Stimulated activated CD4-positive, alpha-beta T cell treated with anti-CD3 and anti-CD28 coated beads, Interleukin-15, amount 100 ng/mL, for 1 hour (primary cell): Measurements from ENCODE around the gene SOCS4.

Experiments
- DNase-seq, 2 donors: peaks; one replicate each; pipeline ENCODE4 v3.0.0-alpha.2; 2020; ENCODE audit warnings: low read depth in 1 of 2, low spot score in 1 of 2

The SOCS4 gene

GRCh38 chr14:55085060-55085660 is 58.1 kb downstream of the SOCS4 start:
- no peak for DNase-seq

DNA sequence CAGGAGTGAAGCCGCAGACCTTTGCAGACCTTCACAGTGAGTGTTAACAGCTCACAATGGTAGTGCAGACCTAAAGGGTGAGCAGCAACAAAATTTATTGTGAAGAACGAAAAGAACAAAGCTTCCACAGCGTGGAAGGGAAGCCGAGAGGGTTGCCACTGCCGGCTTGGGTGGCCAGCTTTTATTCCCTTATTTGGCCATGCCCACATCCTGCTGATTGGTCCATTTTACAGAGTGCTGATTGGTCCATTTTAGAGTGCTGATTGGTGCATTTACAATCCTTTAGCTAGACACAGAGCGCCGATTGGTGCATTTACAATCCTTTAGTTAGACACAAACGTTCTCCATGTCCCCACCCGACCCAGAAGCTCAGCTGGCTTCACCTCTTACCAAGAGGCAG is 59.9 kb downstream of the SOCS4 start:
- no peak for DNase-seq

DNA sequence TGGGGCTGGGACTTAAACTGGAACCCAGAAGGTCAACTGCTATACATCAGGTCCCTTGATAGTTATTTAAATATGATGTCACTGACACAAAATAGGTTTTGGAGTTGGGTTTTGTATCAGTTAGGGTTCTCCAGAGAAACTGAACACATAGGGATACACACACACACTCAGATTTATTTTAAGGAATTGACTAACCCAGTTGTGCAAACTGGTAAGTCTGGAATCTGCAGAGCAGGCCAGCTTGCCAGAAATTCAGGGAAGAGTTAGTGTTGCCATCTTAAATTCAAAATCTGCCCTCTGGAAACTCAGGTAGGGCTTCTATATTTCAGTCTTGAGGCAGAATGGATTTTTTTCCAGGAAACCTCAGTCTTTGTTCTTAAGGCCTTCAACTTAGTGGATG is 61.3 kb downstream of the SOCS4 start:
- no peak for DNase-seq

- no peak for DNase-seq
Measured at GRCh38 chr14:55092341-55092740, 65.3 kb downstream of the SOCS4 start.

- no peak for DNase-seq
Measured at GRCh38 chr14:55094292-55095157, 67.5 kb downstream of the SOCS4 start.

DNA sequence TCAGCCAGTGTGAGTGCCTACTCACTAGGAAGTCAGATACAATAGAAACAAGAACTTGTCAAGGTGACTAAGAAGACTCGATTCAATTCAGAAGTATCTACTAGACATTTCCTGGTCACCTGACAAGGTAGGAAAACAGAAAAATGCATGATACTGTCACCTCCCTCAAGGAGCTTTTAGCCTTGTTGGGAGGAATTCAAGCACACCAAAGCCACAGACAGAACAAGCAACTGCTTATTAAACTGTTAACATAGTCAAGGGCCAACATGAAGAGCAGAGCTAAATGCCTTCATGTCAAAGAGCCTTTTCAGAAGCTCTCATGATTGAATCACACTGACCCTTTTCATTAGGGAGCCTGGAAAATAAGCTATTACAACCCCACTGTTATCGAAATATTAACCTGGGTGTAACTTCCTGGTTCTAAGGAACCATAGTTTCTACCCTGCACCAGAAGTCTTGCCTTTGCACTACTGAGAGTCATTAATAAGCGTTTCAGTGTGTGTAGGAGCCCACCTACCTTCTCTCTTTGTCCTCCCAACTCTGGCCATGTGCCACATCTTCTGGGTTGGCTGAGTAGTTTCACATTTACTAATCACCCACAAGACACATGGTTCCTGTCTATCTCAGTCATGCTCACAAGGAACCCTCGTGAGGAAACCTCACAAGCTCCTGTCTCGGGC is 71.0 kb downstream of the SOCS4 start:
- DNase-seq = peak in 1 of 2 donors; percentile 10

DNA sequence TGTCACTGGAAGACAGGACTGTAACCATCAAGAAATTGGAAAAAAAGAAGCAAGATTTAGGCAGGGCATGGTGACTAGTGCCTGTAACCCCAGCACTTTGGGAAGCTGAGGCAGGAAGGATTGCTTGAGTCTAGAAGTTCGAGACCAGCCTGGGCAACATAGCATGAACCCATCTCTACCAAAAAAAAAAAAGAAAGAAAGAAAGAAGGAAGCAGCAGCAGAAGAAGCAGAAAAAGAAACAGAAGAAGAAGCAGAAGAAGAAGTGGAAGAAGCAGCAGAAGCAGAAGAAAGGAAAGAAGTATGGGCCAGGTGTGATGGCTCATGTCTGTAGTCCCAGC is 71.5 kb downstream of the SOCS4 start:
- DNase-seq = no peak
